D341Med (cell line): ENCODE data around the gene NAALADL2.
"Not testable (repeated sequence)": the region's sequence is repeated elsewhere in the genome, so short reads cannot be mapped to it uniquely, and the experiment has no call there.

Source experiments
- DNase-seq: peaks from one replicate; pipeline ENCODE4 v3.0.0; 2012; ENCODE audit warnings: low spot score

Gene NAALADL2

DNA sequence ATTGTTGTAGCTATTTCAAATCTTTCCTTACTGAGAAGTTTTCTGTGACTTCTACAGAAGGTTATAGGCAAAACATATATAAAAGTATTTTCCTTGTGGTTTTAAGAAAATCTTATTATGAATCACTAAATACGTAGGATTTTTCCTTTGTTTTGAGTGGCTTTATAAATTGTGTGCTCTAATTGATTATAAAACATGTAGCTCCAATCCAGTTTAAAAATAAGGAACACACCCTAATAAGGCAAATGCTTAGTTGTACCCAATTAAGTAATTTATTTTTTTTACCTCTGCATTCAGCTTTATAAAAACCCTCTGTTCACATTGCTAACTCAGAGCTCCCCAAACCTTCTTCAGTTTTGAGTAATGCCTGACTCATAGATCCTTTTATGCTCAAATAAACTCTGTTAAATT lies 408.0 kb downstream of the NAALADL2 start:
- DNase-seq, result no peak

DNA sequence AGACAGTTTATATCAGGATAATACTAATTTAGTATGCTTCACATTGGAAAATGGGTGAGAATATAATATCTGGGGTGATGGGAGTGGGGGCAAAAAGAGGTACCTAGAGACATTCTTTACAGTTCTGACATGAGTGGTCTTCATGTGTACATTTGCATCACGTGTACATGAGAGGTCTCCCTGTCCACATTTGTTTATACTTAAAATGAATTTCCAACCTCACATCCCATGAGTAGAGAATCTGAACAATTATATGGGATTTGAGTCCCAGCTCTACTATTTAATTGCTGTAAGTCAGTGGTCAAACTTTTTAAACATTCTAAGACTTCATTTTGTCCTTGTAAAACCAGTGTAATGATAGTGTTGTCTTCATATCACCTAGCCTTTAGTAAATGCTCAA lies 408.4 kb downstream of the NAALADL2 start:
- no peak for DNase-seq

DNA sequence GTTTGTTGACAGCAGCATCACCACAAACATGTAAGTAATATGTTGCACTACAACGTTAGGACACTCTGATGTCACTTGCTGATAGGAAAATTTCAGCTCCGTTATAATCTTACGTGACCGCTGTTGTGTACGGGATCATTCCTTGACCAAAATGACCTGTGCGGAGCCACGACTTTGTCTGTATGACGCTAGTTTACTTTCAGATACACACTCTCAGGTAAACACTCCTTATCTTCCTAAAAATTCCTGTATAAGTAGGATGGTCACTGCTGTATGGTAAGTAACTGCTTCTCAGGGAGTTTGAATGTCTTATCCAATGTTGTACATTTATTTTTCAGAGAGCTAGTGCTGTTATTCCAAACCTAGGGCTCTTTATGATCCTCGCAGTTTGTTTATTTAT lies 410.3 kb downstream of the NAALADL2 start:
- no peak for DNase-seq

DNA sequence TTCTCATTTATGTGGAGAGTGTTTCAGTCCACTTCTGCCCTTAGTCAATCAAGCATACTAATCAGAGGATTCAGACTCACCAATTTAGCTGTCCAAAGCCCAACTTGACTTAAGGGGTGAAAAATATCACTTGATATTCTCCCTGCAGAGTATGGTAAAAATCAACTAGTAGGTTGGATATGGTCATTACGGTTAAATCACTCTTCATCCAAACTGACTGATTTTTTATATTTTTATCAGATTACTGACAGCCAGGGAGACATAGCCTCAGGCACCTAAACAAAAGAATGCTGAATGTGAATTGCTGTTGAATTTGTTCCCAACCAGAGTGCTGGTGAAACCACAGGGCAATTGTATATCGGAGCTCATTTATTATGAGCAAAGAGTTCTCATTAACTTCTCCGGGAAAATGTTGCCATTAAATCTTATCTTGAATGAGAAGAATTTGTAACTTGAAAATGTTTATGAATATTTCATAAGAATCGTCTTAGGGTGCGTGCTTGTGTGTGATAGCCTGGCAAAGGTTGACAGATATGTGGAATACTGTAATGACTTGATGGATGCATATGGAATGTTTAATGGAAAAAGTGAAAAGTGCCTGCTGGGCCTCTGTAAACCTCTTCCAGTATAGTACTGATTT lies 411.2 kb downstream of the NAALADL2 start:
- DNase-seq, result no peak

DNA sequence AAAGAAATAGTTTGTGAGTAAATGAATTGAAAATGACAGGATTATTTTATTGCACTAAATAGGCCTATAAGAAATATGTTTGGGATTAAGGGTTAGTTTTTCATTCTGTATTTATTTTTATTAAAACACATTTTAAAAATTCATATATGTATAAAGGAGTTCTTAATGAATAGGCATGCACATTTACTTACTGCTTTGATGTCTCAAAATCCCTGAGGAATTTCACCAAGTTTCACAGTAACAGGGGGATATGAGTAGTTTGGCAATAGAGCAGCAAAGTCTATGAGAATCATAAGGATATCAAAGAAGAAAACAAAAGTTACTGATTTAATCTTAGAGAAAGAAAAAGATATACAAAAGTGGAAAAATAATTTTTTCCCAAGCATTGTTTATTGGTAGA lies 411.7 kb downstream of the NAALADL2 start:
- no peak for DNase-seq

DNA sequence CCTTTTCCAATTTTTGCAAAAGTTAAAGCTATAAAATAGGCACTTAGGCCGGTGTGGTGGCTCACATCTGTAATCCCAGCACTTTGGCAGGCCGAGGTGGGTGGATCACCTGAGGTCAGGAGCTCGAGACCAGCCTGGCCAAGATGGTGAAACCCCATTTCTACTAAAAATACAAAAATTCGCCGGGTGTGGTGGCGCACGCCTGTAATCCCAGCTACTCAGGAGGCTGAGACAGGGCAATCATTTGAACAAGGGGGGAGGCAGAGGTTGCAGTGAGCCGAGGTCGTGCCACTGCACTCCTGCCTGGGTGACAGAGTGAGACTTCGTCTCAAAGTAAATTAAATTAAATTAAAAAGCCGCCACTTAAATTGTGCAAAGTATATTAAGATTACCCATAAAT lies 412.3 kb downstream of the NAALADL2 start:
- DNase-seq, result not testable (repeated sequence)

DNA sequence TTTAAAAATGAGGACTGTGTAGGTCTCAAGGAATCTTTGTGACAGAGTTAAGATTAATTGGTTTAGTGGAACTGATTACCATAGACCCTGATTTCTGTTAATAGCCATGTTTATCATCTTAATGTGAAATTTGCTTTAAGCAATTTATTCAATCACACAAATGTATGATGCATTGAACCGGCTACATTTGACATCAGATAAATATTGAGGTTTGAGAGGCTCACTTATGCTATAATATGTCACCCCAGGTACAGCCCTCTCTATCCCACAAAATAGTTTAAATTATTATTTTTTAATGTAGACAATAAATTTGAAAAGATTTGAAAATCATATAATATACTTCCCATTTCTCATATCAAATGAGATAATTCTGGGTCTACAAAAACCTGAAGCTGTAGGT lies 413.3 kb downstream of the NAALADL2 start:
- no peak for DNase-seq

DNA sequence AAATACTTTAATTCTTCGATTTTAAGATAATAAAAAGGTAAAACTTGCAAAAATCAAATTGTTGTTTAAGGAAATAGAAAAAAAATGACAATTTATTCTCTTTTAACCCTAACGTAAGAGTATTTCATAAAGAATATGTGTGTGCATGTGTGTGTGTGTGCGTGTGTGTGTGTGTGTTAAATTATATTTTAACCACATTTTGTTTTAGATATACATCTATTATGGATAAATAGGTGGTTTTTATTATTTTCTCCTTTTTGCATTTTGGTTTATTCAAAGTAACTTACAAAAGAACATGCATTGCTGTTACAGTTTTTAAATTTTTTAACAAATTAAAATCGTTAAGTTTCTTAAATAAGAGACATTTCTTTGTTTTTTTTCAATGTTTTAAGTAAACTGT lies 414.4 kb downstream of the NAALADL2 start:
- DNase-seq, result no peak

DNA sequence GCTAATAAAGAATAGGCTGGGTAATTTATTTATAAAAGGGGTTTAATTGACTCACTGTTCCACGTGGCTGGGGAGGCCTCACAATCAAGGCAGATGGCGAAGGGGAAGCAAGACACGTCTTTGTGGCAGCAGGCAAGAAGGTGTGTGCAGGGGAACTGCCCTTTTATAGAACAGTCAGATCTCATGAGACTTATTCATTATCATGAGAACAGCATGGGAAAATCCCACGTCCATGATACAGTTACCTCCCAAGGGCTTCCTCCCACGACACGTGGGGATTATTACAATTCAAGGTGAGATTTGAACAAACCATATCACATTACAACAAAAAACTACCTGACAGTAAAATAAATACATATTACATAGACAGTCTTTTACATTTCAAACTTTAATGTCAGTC lies 414.9 kb downstream of the NAALADL2 start:
- peak; percentile 17 for DNase-seq

DNA sequence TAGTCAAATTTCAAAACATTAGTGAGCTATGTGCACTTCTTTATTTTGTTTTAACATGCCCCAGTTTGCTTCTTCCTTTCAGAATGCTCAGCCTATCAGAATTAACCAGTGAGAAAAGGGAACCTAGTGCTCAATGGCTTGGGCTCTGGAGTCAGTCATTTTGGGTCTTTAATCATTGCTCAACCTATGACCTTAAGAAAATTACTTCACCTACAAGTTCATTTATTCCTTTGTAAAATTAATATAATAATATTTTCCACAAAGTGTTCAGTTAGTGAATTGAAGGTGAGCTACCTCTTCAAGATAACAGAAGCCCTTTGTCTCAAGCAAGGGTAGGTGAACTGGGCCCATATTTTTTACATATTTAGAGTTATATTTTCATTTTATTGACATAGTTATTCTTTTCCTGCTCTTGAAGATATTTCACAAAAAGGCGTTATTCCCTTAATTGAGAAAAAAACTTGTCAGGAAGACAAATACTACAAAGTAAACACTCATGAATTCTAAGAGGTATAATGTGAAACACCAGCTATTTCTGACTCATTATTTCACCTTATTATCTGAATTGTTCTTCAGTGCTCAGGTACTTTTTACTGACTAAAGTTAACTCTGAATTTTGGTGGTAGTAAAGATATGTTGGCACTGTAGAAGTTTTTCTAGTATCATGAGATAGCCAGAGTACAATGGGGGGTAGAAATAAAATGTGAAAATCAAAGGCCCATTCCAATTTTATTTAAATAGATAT lies 415.5 kb downstream of the NAALADL2 start:
- DNase-seq, result no peak

DNA sequence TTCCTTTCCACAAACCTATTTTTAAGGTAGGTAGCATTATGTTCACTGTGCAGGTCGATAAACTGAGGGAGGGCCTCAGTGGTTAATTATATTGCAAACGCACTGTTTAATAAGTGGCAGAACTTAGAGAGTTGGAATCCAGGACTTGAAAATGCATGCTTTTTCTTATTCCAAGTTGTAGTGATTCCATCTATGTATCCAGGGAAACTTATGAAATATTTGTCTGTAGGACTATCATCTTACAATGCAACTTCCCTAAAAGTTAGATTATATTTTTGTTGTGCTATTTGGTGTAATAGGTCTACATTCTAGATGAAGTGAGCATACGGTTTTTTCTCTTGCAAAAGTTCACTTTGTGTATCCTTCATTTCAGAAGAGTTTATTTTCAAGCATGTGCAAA lies 419.5 kb downstream of the NAALADL2 start:
- no peak for DNase-seq

DNA sequence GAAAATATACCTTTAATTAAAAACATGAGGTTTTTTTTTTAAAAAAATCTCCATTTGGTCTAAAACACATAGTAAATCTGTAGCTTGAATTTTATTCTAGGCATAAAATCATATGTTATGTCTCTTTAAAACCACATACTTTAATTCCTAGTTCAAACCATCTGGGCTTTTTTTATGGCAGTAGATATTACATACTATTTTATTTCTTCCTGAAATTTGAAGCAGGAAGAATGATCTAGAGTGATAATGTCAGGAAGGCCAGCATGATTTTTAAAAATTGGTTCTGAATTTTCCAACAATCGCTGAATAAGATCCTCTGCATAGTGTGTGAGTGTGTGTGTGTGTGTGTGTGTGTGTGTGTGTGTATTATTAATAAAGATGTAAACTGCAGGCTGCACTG lies 420.3 kb downstream of the NAALADL2 start:
- DNase-seq, result no peak

DNA sequence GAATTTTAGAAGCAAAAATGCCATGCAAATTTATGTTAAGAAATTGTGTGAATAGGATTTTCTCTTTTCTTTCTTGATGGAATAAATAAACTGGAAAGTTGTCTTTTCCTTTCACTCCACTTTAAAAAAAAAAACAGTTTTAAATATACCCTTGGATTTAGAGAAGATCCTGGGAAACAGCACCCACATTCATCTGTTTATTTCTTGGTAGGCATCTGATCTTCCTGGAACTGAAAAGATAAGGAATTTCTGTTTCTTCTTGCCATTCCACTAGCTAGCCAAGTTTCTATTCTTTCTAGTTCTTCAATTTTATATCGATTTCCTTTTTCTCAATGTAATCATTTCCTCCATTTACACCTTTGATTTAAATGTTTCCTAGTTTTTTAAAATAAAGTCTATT lies 420.8 kb downstream of the NAALADL2 start:
- DNase-seq, result no peak

DNA sequence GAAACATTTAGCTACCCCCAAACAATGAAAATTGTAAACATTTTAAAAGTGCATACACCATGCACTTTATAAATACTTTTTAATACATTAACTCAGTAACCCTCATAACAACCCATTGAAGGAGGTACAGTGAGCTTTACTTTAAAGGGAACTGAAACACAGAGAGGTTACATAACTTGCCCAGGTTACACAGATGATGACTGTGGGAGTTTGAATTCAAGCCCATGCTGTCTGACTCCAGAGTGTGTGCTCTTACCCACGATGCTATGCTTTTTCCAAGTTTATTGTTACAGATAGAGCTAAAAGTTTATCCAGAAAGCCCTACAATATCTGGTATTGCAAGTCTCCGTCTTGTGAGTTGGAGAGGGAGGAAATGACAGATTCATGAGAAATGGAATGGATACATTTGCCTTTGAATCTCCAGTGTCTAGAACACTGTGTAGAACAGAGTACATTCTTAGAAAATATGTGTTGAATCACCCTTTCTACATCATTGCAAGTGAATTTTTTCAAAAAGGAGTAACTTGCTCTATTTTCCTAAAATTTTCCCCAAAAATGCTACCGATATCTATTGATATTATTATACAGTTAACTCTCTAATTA lies 428.3 kb downstream of the NAALADL2 start:
- no peak for DNase-seq

DNA sequence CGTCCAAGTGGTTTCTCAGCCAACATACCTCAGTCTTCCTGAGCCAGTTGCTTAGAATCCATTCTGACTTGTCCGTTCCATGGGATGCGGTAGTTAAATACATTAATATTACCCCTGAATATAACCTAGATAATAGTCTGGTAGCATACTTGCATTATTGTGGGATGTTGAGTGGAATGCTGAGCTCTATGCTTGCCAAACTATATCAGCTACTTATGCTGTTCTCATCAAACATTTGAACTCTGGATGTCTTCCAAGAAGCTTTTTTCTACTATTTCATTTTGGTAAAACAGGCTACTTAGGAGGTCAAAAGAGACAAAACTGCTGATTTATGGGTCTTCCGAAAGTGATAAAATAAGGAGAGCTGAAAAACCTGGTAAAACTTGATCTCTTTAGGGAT lies 429.5 kb downstream of the NAALADL2 start:
- DNase-seq, result no peak

DNA sequence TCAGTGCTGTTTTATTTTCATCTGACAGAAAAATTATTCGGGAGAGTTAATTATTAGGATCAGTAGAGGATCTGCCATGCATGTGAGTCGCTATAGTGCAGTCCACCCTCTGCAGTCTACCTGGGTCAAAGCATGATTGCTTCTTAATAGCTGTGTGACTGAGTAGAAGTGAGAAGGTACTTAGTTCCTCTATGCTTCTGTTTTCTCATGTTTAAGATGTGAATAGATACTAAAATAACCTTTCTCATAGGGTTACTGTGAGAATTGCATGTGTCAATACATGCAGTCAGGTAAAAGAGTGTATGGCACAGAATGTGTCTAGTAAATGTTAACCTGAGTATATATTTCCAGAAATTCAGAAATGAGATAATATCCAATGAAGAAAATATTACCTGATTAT lies 435.7 kb downstream of the NAALADL2 start:
- no peak for DNase-seq

DNA sequence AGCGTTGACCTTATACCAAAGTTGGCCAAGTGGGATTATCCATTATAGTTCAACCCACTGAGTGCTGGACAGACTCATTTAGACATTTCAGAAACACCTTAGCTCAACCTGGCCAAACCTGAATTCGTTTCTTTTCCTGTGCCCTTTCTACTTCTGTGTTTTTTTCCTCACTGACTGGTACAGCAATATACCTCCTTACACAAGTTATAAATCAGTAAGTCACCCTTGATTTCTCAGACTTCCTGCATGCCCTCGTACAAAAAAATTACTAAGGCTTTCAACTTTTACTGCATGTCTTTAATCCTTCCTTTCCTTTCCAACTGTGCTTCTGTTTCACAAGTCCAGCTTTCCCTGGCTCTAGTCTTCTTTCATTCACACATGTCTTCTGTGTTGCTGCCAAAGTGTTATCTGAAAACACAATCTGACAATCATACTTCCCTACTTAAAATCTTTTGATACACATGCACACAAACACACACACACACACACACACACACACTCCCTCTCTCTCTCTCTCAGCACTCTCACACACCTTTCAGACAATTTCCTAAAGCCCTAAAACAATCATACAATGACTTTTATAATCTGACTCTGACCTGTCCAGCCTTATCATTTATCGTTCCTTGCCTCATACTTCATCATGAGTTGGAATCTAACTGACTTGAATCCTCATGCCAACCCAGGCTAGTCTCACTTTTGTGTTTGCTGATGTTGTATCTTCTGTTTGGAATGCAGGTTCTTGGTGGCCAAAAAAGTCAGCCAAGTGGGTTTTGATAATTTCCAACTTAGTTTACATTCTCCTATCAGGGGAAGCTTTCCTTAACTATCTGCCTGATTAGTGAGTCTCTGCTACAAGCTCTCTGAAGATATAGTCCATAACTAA lies 436.4 kb downstream of the NAALADL2 start:
- DNase-seq, result no peak

DNA sequence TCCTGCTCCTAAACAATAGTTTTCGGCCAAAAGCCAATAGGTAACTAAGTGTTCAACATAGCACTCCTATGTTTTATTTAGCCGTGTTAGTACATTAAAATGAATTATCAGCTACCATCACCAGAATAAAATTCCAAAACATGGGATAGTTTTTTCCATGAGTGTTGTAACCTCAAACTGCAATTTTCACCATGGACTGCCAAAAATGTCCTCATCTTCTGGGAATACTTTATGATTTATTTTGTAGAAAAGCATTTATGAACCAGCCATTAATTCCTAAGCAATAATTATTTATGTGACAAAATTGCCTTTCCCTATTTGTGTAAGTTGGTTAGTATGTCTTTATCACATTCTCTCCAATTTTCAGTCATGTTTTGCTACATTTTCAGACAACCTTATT lies 438.1 kb downstream of the NAALADL2 start:
- no peak for DNase-seq

DNA sequence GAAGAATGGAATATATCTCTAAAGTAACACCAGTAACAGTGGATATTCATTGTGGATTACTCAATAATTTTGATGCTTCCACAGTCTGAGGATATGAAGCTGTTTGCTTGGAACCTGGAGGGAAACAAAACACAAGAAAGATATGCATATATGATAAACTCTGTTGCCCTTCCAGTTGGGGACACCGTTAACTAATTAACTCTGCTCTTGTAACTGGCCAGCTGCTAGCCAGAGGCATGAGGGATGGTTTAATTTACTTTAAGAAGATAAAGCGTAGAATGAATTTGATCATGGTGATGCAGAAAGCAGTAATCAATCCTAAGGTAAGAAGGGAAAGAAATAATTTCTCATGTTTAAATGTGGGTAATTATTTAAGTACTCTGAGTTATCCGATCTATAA lies 442.6 kb downstream of the NAALADL2 start:
- no peak for DNase-seq

DNA sequence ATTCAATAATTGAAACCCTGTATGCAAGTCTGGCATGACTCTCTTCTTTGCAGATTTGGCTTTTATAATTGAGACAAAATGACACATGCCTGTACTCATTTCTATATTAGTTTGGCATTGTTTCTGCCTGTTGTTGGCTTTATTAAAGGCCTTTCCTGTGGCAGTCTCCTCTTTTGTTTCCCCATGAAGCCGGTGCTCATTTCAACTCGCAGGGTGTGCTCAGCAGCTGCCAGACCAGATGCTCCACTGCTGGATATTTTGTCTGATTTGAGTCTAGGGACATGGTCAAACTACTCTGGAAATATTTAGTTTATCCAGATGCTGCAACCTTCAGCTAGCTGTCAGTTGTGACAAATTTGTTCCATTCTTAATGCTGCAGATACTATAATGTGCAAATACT lies 445.3 kb downstream of the NAALADL2 start:
- DNase-seq, result no peak

DNA sequence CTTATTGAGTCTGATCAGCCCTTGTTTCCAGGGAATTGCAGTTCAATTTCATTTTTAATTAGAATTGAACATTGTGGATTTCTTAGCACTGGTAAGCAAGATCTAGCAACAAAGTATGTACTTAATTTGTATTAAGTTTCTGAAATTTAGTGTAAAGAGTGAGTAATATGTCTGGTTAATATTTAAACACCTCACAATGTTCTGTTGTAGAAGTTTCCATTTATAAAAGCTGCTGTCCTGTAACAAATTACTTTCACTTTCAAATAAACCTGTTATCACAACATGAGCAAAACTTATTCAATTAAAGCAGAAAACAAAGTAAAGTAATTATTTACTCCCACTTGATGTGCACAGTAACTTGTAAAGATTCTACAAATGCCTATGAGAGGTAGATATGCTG lies 448.5 kb downstream of the NAALADL2 start:
- no peak for DNase-seq

DNA sequence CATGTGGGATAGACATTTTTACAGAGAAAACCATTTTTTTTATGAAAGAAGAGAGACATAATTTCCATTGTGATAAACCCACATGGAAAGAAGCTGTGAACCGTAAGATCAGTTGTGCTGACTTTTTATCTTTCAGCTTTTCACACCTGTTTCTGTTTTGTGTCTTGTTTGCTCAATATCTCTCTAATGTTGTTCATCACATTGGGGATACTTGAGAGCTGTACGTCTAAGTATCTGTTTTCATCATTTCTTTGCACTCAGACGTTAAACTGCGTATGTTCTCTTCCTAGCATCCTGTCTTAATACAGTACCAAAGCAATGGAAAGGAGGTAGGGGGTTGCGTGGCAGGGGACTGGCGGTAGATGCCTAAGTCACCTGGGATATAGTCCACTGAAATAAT lies 449.0 kb downstream of the NAALADL2 start:
- DNase-seq, result no peak

DNA sequence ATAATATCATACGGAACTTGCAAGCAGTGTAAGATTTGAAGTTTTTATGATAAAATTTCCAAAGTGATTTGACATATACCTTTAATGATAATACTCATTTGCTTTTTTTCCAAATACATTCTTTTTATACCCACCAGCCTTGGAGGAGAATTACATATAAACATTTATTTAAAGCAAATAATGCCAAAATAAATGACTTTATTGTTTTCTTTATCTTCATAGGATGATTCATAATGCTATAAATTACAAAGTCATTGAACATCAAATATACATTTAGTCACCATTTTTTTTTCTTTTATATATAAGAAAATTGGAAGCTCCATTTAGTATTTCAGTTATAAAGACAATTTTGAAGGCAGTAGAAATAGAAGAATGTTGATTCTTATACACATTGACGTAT lies 450.9 kb downstream of the NAALADL2 start:
- no peak for DNase-seq
